Esophagus (tissue), 2 donors: ENCODE data around the gene ZSCAN5B. TPM values are rescaled to one million over a fixed set of nuclear protein-coding genes. Genes with fewer than 3 reads are reported as not detected.
"Not testable (repeated sequence)": the region's sequence is repeated elsewhere in the genome, so short reads cannot be mapped to it uniquely, and the experiment has no call there.

Source experiments
- H3K27ac ChIP-seq, 2 donors: one replicate each; pipeline ENCODE4 v1.5.1; 2013; ENCODE audit warnings: low read depth in 2 of 2, mild to moderate bottlenecking in 2 of 2, inconsistent platforms in 1 of 2, low read length in 1 of 2, moderate library complexity in 1 of 2
- H3K27me3 ChIP-seq, 2 donors: one replicate each; pipeline ENCODE4 v1.6.1; 2013; ENCODE audit warnings: low read length in 2 of 2, control low read depth in 1 of 2, mild to moderate bottlenecking in 1 of 2; ENCODE audit not compliant: insufficient read depth in 2 of 2, control insufficient read depth in 1 of 2
- H3K36me3 ChIP-seq, 2 donors: one replicate each; pipeline ENCODE4 v1.6.1; 2013; ENCODE audit warnings: low read length in 1 of 2; ENCODE audit not compliant: control insufficient read depth in 2 of 2, insufficient read depth in 2 of 2
- H3K4me1 ChIP-seq, 2 donors: one replicate each; pipeline ENCODE4 v1.6.1; 2013; ENCODE audit warnings: low read length in 1 of 2; ENCODE audit not compliant: control insufficient read depth in 2 of 2, insufficient read depth in 2 of 2
- H3K4me3 ChIP-seq, 2 donors: one replicate each; pipeline ENCODE4 v1.5.1; 2013; ENCODE audit warnings: low read length in 2 of 2, mild to moderate bottlenecking in 2 of 2, low read depth in 1 of 2, moderate library complexity in 1 of 2
- H3K9me3 ChIP-seq, 2 donors: one replicate each; pipeline ENCODE4 v1.6.1; 2013; ENCODE audit warnings: mild to moderate bottlenecking in 2 of 2, low read depth in 1 of 2, low read length in 1 of 2, moderate library complexity in 1 of 2; ENCODE audit not compliant: control insufficient read depth in 2 of 2, insufficient read depth in 1 of 2
- WGBS, 2 donors: extraction: QIAGEN DNeasy Blood & Tissue Kit; methylation state at CpG; one replicate each; pipeline ENCODE4 v1.1.7; 2013; 5-methylcytosine and 5-hydroxymethylcytosine counted together
- polyA plus RNA-seq, 2 donors: library from polyadenylated mRNA; stranded (reverse); fragments of 200-250 nt; gene quantifications; one replicate each; pipeline ENCODE4 v1.2.3, GENCODE V29; 2013
- donor health status: healthy with polysubstance abuse.
- donor health status: Bipolar disorder and iron deficiency.

Gene ZSCAN5B
- polyA plus RNA-seq, 2 donors = 0.01 to 0.04 TPM

DNA sequence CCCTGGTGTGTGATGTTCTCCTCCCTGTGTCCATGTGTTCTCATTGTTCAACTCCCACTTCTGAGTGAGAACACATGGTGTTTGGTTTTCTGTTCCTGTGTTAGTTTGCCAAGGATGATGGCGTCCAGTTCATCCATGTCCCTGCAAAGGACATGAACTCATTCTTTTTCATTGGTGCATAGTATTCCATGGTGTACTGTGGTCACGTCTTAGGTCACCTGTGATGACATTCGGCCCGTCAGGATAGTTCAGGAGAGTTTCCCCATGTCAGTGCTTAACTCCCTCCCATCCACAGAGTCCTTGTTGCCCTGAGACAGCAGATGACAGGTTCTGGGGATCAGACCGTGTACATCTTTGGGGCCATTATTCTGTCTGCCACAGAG, 47.9 kb downstream of the ZSCAN5B start:
- 96% methylated on average over 5 of the region's 5 CpGs for WGBS, 2 donors
- H3K27ac ChIP-seq = no peak overlapping the region
- H3K36me3 ChIP-seq = peaks cover 0 to 26% of the 10 kb centered on the region in 2 donors
- no peak overlapping the region for H3K4me3 ChIP-seq
- no peaks in the 10 kb centered on the region for H3K9me3 ChIP-seq
- no peaks in the 10 kb centered on the region for H3K27me3 ChIP-seq
- peaks cover 0 to 3% of the 10 kb centered on the region in 2 donors for H3K4me1 ChIP-seq

DNA sequence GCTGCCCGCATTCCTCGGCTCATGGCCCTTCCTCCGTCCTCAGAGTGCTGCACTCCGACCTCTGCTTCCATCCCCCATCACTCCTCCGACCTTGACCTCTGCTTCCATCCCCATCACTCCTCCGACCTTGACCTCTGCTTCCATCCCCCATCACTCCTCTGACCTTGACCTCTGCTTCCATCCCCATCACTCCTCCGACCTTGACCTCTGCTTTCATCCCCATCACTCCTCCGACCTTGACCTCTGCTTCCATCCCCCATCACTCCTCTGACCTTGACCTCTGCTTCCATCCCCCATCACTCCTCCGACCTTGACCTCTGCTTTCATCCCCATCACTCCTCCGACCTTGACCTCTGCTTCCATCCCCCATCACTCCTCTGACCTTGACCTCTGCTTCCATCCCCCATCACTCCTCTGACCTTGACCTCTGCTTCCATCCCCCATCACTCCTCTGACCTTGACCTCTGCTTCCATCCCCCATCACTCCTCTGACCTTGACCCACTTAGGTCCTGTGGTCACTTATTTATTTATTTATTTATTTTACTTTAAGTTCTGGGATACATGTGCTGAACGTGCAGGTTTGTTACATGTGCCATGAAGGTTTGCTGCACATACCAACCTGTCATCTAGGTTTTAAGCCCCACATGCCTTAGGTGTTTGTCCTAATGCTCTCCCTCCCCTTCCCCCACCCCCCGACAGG, 48.5 kb downstream of the ZSCAN5B start:
- not testable (repeated sequence) for H3K27ac ChIP-seq, H3K27me3 ChIP-seq, H3K4me1 ChIP-seq, H3K4me3 ChIP-seq, H3K9me3 ChIP-seq
- peaks cover 0 to 25% of the 10 kb centered on the region in 2 donors for H3K36me3 ChIP-seq
- 94 to 95% methylated on average over 12 of the region's 12 CpGs for WGBS, 2 donors

DNA sequence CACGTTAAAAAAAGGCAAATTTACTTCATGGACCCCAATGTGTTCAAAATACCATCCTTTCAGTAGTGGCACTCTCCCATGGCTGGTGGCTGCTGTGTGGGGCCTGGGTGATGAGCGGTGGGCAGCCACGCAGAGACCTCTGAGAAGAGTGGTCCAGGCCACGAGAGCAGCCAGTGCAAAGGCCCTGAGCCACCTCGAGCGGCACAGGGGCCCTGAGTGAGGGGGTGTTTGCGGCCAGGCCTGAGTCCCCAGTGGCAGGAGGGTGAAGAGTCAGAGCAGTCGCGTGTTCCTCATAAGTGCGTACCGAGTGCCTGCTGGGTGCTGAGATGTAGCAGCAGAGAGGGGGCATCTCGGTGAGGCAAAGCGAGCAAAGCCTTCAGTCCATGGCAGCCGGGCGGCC, 49.5 kb downstream of the ZSCAN5B start:
- Histone ChIP-seq H3K4me3 (no peak overlapping the region), H3K4me1 (peaks cover 0 to 3% of the 10 kb centered on the region in 2 donors), H3K27me3 (no peaks in the 10 kb centered on the region), H3K36me3 (peaks cover 0 to 25% of the 10 kb centered on the region in 2 donors), H3K27ac (no peak overlapping the region), H3K9me3 (no peaks in the 10 kb centered on the region)
- WGBS, 2 donors = 94 to 96% methylated on average over 15 of the region's 15 CpGs

DNA sequence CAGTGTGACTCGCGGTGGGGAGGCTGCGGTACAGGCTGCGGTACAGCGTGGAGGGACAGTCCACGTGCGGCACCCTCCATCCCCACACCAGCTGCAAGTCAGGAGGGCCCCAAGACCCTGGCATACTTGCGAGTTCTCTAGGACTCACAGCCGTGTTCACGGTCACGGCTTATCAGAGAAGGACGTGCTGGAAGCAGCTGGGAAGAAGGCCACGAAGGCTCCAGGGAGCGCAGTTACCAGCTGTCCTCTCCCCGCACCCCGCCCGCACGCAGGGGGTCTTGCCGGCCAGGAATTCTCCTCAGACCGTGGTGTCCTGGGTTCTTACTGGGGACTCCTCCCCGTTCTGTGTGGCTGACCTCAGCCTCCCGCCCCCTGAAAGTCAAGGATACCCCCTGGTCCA, 50.3 kb downstream of the ZSCAN5B start:
- Histone ChIP-seq H3K4me1 (peaks cover 4 to 6% of the 10 kb centered on the region in 2 donors), H3K27me3 (no peaks in the 10 kb centered on the region), H3K9me3 (no peaks in the 10 kb centered on the region), H3K27ac (no peak overlapping the region), H3K36me3 (peaks cover 0 to 25% of the 10 kb centered on the region in 2 donors), H3K4me3 (no peak overlapping the region)
- WGBS, 2 donors = 85 to 96% methylated on average over 22 of the region's 22 CpGs

DNA sequence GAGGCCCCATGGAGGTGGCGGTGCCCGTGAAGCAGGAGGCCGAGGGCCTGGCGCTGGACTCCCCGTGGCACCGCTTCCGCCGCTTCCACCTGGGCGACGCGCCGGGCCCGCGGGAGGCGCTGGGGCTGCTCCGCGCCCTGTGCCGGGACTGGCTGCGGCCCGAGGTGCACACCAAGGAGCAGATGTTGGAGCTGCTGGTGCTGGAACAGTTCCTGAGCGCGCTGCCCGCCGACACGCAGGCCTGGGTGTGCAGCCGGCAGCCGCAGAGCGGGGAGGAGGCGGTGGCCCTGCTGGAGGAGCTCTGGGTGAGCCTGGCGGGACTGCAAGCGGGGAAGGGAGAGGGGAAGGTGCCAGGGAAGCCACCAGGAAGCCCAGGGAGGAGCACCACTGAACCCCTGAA, 50.7 kb downstream of the ZSCAN5B start:
- Histone ChIP-seq H3K4me3 (no peak overlapping the region), H3K27ac (no peak overlapping the region), H3K9me3 (no peaks in the 10 kb centered on the region), H3K4me1 (peaks cover 4 to 6% of the 10 kb centered on the region in 2 donors), H3K27me3 (no peaks in the 10 kb centered on the region), H3K36me3 (peaks cover 0 to 25% of the 10 kb centered on the region in 2 donors)
- 94 to 95% methylated on average over 31 of the region's 31 CpGs for WGBS, 2 donors

DNA sequence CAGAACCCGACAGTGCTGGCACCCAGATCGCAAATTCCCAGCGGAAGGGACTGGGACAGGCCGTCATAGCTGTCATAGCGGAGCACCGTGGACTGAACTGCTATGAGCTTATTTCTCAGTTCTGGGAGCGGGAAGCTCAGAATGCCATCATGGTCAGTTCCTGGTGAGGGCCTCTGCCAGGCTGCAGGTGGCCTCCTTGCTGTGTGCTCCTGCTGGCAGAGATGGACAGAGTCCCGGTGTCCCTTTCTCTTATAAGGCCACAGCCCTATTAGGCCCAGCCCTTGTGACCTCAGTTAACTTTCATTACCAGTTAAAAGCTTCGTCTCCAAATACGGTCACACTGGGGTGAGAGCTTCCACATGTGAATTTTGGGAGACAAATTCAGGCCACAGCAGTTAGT, 51.9 kb downstream of the ZSCAN5B start:
- peaks cover 0 to 25% of the 10 kb centered on the region in 2 donors for H3K36me3 ChIP-seq
- H3K27me3 ChIP-seq = no peaks in the 10 kb centered on the region
- H3K9me3 ChIP-seq = no peaks in the 10 kb centered on the region
- WGBS, 2 donors = 77 to 89% methylated on average over 10 of the region's 10 CpGs
- H3K27ac ChIP-seq = no peak overlapping the region
- peaks cover 4 to 6% of the 10 kb centered on the region in 2 donors for H3K4me1 ChIP-seq
- H3K4me3 ChIP-seq = no peak overlapping the region

DNA sequence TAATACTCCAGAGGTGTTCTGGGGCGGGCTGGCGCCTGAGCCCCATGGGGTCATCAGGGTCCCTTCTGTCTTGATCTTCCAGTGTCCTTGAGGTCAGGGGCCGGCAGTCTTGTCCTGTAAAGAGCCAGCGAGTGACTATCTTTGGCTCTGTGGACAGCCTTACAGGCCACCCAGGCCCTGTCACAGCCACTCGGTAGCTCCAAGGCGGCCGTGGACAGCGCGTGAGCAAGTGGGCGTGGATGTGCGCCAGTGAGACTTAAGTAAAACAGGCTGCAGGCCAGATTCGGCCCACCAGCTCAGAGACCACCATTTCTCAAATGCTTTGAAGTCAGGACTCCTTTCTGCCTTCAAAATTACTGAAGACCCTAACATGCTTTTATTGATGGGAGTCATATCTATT, 52.8 kb downstream of the ZSCAN5B start:
- 90 to 91% methylated on average over 12 of the region's 12 CpGs for WGBS, 2 donors
- H3K9me3 ChIP-seq = no peaks in the 10 kb centered on the region
- H3K27me3 ChIP-seq = no peaks in the 10 kb centered on the region
- peaks cover 4 to 9% of the 10 kb centered on the region in 2 donors for H3K4me1 ChIP-seq
- no peak overlapping the region for H3K27ac ChIP-seq
- H3K4me3 ChIP-seq = no peak overlapping the region
- H3K36me3 ChIP-seq = peaks cover 0 to 23% of the 10 kb centered on the region in 2 donors

DNA sequence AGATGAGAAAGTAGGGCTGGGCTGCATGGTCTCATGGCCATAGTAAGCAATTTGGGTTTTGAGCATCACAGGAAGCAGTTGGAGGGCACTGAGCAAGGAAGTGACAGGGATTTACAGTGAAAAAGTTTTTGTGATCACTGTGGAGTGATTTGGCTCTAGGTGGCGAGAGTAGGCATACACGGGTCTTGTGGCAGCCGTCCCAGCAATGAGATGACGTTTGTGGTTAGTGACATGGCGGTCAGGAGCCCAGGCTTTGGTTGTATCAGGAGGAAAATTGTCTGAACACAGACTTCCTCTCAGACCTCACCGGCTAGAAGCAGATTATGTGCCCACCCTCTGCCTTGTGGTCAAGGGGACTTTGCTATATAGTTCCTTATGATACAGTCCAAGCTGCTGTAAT, 53.2 kb downstream of the ZSCAN5B start:
- H3K9me3 ChIP-seq = no peaks in the 10 kb centered on the region
- no peak overlapping the region for H3K4me3 ChIP-seq
- no peak overlapping the region for H3K27ac ChIP-seq
- H3K36me3 ChIP-seq = peaks cover 0 to 21% of the 10 kb centered on the region in 2 donors
- 62 to 73% methylated on average over 6 of the region's 6 CpGs for WGBS, 2 donors
- peaks cover 4 to 10% of the 10 kb centered on the region in 2 donors for H3K4me1 ChIP-seq
- H3K27me3 ChIP-seq = no peaks in the 10 kb centered on the region

DNA sequence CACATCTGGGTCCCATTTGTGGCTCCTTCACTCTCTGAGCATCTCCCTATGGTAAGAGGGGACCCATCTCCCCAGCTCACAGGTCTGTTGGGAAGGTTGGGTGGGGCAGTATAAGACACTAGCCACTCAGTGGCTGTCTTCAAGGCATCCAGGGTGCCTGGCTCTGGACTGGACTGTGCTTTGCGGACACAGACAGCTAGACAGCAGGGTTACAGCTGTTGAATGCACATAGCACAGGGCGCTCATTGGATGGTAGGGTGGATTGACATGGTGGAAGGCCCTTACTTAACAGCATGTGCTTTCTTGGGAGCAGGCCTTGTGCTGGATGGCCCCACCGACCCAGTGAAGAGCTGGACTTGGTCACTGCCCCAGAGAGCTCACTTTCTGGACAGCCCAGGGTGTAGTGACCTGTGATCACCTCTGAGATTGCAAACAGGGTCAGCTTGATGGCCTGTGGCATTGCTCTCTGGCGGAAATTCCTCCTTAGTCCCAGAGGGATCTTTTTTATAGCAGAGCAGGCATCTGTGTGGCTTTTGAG, 54.6 kb downstream of the ZSCAN5B start:
- WGBS, 2 donors = 84 to 85% methylated on average over 4 of the region's 4 CpGs
- H3K36me3 ChIP-seq = peaks cover 0 to 14% of the 10 kb centered on the region in 2 donors
- H3K4me3 ChIP-seq = no peak overlapping the region
- H3K9me3 ChIP-seq = no peaks in the 10 kb centered on the region
- peak overlapping the region in 1 of 2 donors; percentile 15 for H3K27ac ChIP-seq
- H3K27me3 ChIP-seq = no peaks in the 10 kb centered on the region
- H3K4me1 ChIP-seq = peaks cover 4 to 10% of the 10 kb centered on the region in 2 donors
